CD4-positive, alpha-beta memory T cell (primary cell): ENCODE data around the gene NCKAP5. TPM values are rescaled to one million over a fixed set of nuclear protein-coding genes. Genes with fewer than 3 reads are reported as not detected.

Experiments
- CTCF ChIA-PET: fragments of 350-600 bp; sonication (Branson Sonifier 250); formaldehyde crosslinking; loops from one replicate; lab custom pipeline; 2021; ENCODE audit warnings: inconsistent platforms; ENCODE audit not compliant: partially characterized antibody; lab: Charles Lee
- POLR2A ChIA-PET: fragments of 350-600 bp; sonication (Branson Sonifier 250); formaldehyde crosslinking; loops from one replicate; lab custom pipeline; 2021; ENCODE audit not compliant: partially characterized antibody; lab: Charles Lee
- DNase-seq, 5 donors: peaks; one replicate each; pipeline versions ENCODE4 v3.0.0 to v3.0.0-alpha.2; 2020 to 2022; ENCODE audit warnings: mixed read lengths in 1 of 5
- H3K27ac ChIP-seq: one replicate; pipeline ENCODE4 v1.7.0; 2013; ENCODE audit warnings: low read depth, low read length
- H3K27me3 ChIP-seq: 2 replicates; pipeline ENCODE4 v1.7.0; 2013; ENCODE audit warnings: mild to moderate bottlenecking, low read length, moderate library complexity; ENCODE audit not compliant: insufficient read depth
- H3K36me3 ChIP-seq: 2 replicates; pipeline ENCODE4 v1.7.0; 2013; ENCODE audit warnings: mild to moderate bottlenecking, low read length, moderate library complexity; ENCODE audit not compliant: insufficient read depth
- H3K4me1 ChIP-seq: 2 replicates; pipeline ENCODE4 v1.7.0; 2013; ENCODE audit warnings: mild to moderate bottlenecking, low read length, moderate library complexity; ENCODE audit not compliant: insufficient read depth
- H3K4me3 ChIP-seq, 2 donors: one replicate each; pipeline ENCODE4 v1.7.0; 2013; ENCODE audit warnings: low read length in 2 of 2, mild to moderate bottlenecking in 1 of 2
- H3K9me3 ChIP-seq, 2 donors: one replicate each; pipeline ENCODE4 v1.7.0; 2013; ENCODE audit warnings: low read length in 2 of 2, control low read depth in 1 of 2; ENCODE audit not compliant: control insufficient read depth in 1 of 2
- H3K27ac Mint-ChIP-seq, 7 donors: one replicate each; pipeline ENCODE4 v1.8.0; 2020 to 2021; ENCODE audit warnings: mixed read lengths in 7 of 7, mild to moderate bottlenecking in 6 of 7, inconsistent platforms in 3 of 7, moderate library complexity in 3 of 7
- H3K27me3 Mint-ChIP-seq, 2 donors: one replicate each; pipeline ENCODE4 v1.8.0; 2020 to 2021; ENCODE audit warnings: mixed read lengths in 2 of 2
- H3K36me3 Mint-ChIP-seq, 2 donors: one replicate each; pipeline ENCODE4 v1.8.0; 2020 to 2021; ENCODE audit warnings: mixed read lengths in 2 of 2, inconsistent platforms in 1 of 2, mild to moderate bottlenecking in 1 of 2
- H3K4me1 Mint-ChIP-seq, 4 donors: one replicate each; pipeline ENCODE4 v1.8.0; 2020 to 2021; ENCODE audit warnings: mixed read lengths in 4 of 4, mild to moderate bottlenecking in 1 of 4
- H3K4me3 Mint-ChIP-seq, 8 donors: one replicate each; pipeline ENCODE4 v1.8.0; 2020 to 2021; ENCODE audit warnings: mixed read lengths in 8 of 8, mild to moderate bottlenecking in 7 of 8, moderate library complexity in 6 of 8, inconsistent platforms in 3 of 8
- H3K9me3 Mint-ChIP-seq, 8 donors: one replicate each; pipeline ENCODE4 v1.8.0; 2020 to 2021; ENCODE audit warnings: mixed read lengths in 8 of 8, mild to moderate bottlenecking in 5 of 8, inconsistent platforms in 3 of 8, moderate library complexity in 1 of 8
- intact Hi-C: fragments of 100-400 bp; cut with micrococcal nuclease; formaldehyde crosslinking; loops from one replicate; pipeline ENCODE4 v1.15.1; 2023
- polyA plus RNA-seq, 2 donors: library from polyadenylated mRNA; unstranded; fragments of 300-500 nt; fragmentation: Illumina TruSeq; gene quantifications; one replicate each; pipeline ENCODE4 v1.2.3, GENCODE V29; 2021
- total RNA-seq, 2 experiments: library from RNA; stranded (reverse); gene quantifications; one replicate each; pipeline ENCODE4 v1.2.3, GENCODE V29; 2021

Gene NCKAP5
- total and polyA plus RNA-seq, 4 experiments from 2014 or later: not detected

- Mint-ChIP-seq H3K27ac (no peak overlapping the region), H3K36me3 (no peaks in the 10 kb centered on the region), H3K4me3 (no peak overlapping the region), H3K27me3 (peaks cover 2 to 3% of the 10 kb centered on the region in 2 donors), H3K9me3 (peaks cover 0 to 4% (median 0%) of the 10 kb centered on the region in 8 donors), H3K4me1 (no peaks in the 10 kb centered on the region)
- H3K27ac ChIP-seq: no peak overlapping the region
- ChIA-PET CTCF (no interaction called here), POLR2A (no interaction called here)
- H3K36me3 ChIP-seq: no peaks in the 10 kb centered on the region
- no peaks in the 10 kb centered on the region for H3K9me3 ChIP-seq
- DNase-seq: no peak
- H3K27me3 ChIP-seq: no peaks in the 10 kb centered on the region
- intact Hi-C loops: no loop called here
- no peaks in the 10 kb centered on the region for H3K4me1 ChIP-seq
- no peak overlapping the region for H3K4me3 ChIP-seq
These were observed 5.7 kb downstream of the NCKAP5 start for GRCh38 chr2:133562558-133562957.

- no peaks in the 10 kb centered on the region for H3K27me3 ChIP-seq
- H3K9me3 ChIP-seq: no peaks in the 10 kb centered on the region
- peaks cover 0 to 4% (median 0%) of the 10 kb centered on the region in 8 donors for H3K9me3 Mint-ChIP-seq
- H3K4me3 Mint-ChIP-seq: no peak overlapping the region
- no peaks in the 10 kb centered on the region for H3K36me3 ChIP-seq
- no peaks in the 10 kb centered on the region for H3K4me1 Mint-ChIP-seq
- no peak for DNase-seq
- no peaks in the 10 kb centered on the region for H3K36me3 Mint-ChIP-seq
- ChIA-PET POLR2A (no interaction called here), CTCF (no interaction called here)
- no peak overlapping the region for H3K4me3 ChIP-seq
- intact Hi-C loops: no loop called here
- H3K4me1 ChIP-seq: no peaks in the 10 kb centered on the region
- H3K27ac ChIP-seq: no peak overlapping the region
- H3K27me3 Mint-ChIP-seq: peaks cover 0 to 2% of the 10 kb centered on the region in 2 donors
- no peak overlapping the region for H3K27ac Mint-ChIP-seq
These were observed 7.0 kb downstream of the NCKAP5 start for GRCh38 chr2:133561045-133561852.

GRCh38 chr2:133557614-133558013 is 10.6 kb downstream of the NCKAP5 start:
- DNase-seq: no peak
- no peak overlapping the region for H3K4me3 Mint-ChIP-seq
- no peak overlapping the region for H3K27ac ChIP-seq
- H3K36me3 Mint-ChIP-seq: no peaks in the 10 kb centered on the region
- H3K4me1 Mint-ChIP-seq: no peaks in the 10 kb centered on the region
- no peak overlapping the region for H3K4me3 ChIP-seq
- no peaks in the 10 kb centered on the region for H3K4me1 ChIP-seq
- no peaks in the 10 kb centered on the region for H3K27me3 Mint-ChIP-seq
- no peaks in the 10 kb centered on the region for H3K9me3 ChIP-seq
- intact Hi-C loops: no loop called here
- ChIA-PET POLR2A (no interaction called here), CTCF (no interaction called here)
- peaks cover 0 to 3% (median 0%) of the 10 kb centered on the region in 8 donors for H3K9me3 Mint-ChIP-seq
- no peaks in the 10 kb centered on the region for H3K36me3 ChIP-seq
- no peaks in the 10 kb centered on the region for H3K27me3 ChIP-seq
- H3K27ac Mint-ChIP-seq: no peak overlapping the region

DNA sequence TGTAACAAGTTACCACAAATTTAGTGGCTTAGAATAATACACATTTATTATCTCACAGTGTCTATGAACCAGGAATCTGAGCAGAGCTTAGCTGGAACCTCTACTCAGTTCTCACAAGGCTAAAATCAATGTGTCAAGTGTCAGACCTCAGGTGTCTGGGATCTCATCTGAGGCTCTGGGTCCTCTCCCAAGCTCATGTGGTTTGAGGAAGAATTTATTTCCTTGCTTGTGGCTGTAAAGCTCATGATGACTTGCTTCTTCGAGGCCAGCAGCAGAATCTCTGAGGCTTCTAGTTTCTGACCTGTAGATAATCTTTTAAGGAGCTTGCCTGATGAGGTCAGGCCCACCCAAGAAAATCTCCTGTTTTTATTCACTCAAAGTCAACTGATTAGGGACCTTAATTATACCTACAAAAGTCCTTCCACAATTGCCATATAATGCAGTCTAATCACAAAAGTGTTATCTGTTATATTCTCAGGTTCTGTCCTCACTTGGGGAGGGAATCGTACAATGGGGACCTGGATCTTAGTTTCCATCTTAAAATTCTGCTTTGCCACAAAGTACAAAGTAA is 14.3 kb downstream of the NCKAP5 start:
- Histone ChIP-seq H3K4me1 (no peaks in the 10 kb centered on the region), H3K4me3 (no peak overlapping the region), H3K36me3 (no peaks in the 10 kb centered on the region), H3K27me3 (no peaks in the 10 kb centered on the region), H3K27ac (no peak overlapping the region), H3K9me3 (no peaks in the 10 kb centered on the region)
- DNase-seq: no peak
- H3K36me3 Mint-ChIP-seq: no peaks in the 10 kb centered on the region
- ChIA-PET POLR2A (no interaction called here), CTCF (no interaction called here)
- H3K27me3 Mint-ChIP-seq: no peaks in the 10 kb centered on the region
- H3K4me3 Mint-ChIP-seq: no peak overlapping the region
- no peaks in the 10 kb centered on the region for H3K4me1 Mint-ChIP-seq
- intact Hi-C loops: no loop called here
- no peak overlapping the region for H3K27ac Mint-ChIP-seq
- peaks cover 0 to 3% (median 0%) of the 10 kb centered on the region in 8 donors for H3K9me3 Mint-ChIP-seq

GRCh38 chr2:133553251-133553650 is 15.0 kb downstream of the NCKAP5 start:
- Mint-ChIP-seq H3K27ac (no peak overlapping the region), H3K9me3 (peaks cover 0 to 3% (median 0%) of the 10 kb centered on the region in 8 donors), H3K27me3 (no peaks in the 10 kb centered on the region), H3K4me1 (no peaks in the 10 kb centered on the region), H3K36me3 (no peaks in the 10 kb centered on the region), H3K4me3 (no peak overlapping the region)
- Histone ChIP-seq H3K9me3 (no peaks in the 10 kb centered on the region), H3K4me3 (no peak overlapping the region), H3K27me3 (no peaks in the 10 kb centered on the region), H3K27ac (no peak overlapping the region), H3K4me1 (no peaks in the 10 kb centered on the region), H3K36me3 (no peaks in the 10 kb centered on the region)
- intact Hi-C loops: no loop called here
- CTCF ChIA-PET: no interaction called here
- DNase-seq: no peak
- POLR2A ChIA-PET: no interaction called here

DNA sequence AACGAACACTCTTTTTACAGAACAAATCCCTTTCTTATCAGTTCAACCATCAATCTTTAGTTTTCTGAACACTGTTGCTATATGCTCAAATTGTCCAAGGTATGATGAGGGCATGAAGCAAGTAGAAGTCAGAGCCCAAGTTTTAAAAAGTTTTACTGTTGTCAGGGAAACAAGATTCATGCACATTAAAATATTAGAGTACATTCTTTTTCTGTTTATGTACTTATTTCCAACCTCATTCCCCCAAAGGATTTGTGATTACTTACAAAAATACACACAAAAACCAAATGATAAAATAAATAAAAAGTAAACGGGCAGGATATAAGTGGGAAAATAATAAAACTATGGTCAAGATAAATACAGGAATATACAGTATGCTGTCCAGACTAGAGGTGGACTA is 15.4 kb downstream of the NCKAP5 start:
- H3K4me1 Mint-ChIP-seq: no peaks in the 10 kb centered on the region
- peaks cover 0 to 3% (median 0%) of the 10 kb centered on the region in 8 donors for H3K9me3 Mint-ChIP-seq
- ChIA-PET CTCF (no interaction called here), POLR2A (no interaction called here)
- no peaks in the 10 kb centered on the region for H3K36me3 Mint-ChIP-seq
- no peak overlapping the region for H3K4me3 Mint-ChIP-seq
- intact Hi-C loops: no loop called here
- DNase-seq: no peak
- H3K4me1 ChIP-seq: no peaks in the 10 kb centered on the region
- no peak overlapping the region for H3K4me3 ChIP-seq
- no peaks in the 10 kb centered on the region for H3K9me3 ChIP-seq
- H3K27ac Mint-ChIP-seq: no peak overlapping the region
- H3K36me3 ChIP-seq: no peaks in the 10 kb centered on the region
- no peak overlapping the region for H3K27ac ChIP-seq
- H3K27me3 Mint-ChIP-seq: no peaks in the 10 kb centered on the region
- H3K27me3 ChIP-seq: no peaks in the 10 kb centered on the region

GRCh38 chr2:133541797-133542196 is 26.5 kb downstream of the NCKAP5 start:
- CTCF ChIA-PET: no interaction called here
- Histone ChIP-seq H3K36me3 (no peaks in the 10 kb centered on the region), H3K27ac (no peak overlapping the region), H3K27me3 (no peaks in the 10 kb centered on the region), H3K4me3 (no peak overlapping the region), H3K4me1 (no peaks in the 10 kb centered on the region), H3K9me3 (no peaks in the 10 kb centered on the region)
- H3K4me1 Mint-ChIP-seq: no peaks in the 10 kb centered on the region
- no peaks in the 10 kb centered on the region for H3K27me3 Mint-ChIP-seq
- peaks cover 0 to 13% (median 0%) of the 10 kb centered on the region in 8 donors for H3K9me3 Mint-ChIP-seq
- H3K27ac Mint-ChIP-seq: no peak overlapping the region
- intact Hi-C loops: no loop called here
- H3K4me3 Mint-ChIP-seq: no peak overlapping the region
- no peak for DNase-seq
- POLR2A ChIA-PET: no interaction called here
- no peaks in the 10 kb centered on the region for H3K36me3 Mint-ChIP-seq
